ENCODE data around the gene ABCC3. TPM values are rescaled to one million over a fixed set of nuclear protein-coding genes. Genes with fewer than 3 reads are reported as not detected.

Gene ABCC3, protein sequence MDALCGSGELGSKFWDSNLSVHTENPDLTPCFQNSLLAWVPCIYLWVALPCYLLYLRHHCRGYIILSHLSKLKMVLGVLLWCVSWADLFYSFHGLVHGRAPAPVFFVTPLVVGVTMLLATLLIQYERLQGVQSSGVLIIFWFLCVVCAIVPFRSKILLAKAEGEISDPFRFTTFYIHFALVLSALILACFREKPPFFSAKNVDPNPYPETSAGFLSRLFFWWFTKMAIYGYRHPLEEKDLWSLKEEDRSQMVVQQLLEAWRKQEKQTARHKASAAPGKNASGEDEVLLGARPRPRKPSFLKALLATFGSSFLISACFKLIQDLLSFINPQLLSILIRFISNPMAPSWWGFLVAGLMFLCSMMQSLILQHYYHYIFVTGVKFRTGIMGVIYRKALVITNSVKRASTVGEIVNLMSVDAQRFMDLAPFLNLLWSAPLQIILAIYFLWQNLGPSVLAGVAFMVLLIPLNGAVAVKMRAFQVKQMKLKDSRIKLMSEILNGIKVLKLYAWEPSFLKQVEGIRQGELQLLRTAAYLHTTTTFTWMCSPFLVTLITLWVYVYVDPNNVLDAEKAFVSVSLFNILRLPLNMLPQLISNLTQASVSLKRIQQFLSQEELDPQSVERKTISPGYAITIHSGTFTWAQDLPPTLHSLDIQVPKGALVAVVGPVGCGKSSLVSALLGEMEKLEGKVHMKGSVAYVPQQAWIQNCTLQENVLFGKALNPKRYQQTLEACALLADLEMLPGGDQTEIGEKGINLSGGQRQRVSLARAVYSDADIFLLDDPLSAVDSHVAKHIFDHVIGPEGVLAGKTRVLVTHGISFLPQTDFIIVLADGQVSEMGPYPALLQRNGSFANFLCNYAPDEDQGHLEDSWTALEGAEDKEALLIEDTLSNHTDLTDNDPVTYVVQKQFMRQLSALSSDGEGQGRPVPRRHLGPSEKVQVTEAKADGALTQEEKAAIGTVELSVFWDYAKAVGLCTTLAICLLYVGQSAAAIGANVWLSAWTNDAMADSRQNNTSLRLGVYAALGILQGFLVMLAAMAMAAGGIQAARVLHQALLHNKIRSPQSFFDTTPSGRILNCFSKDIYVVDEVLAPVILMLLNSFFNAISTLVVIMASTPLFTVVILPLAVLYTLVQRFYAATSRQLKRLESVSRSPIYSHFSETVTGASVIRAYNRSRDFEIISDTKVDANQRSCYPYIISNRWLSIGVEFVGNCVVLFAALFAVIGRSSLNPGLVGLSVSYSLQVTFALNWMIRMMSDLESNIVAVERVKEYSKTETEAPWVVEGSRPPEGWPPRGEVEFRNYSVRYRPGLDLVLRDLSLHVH (N-terminal part only)
- total RNA-seq = 3.9 and 4.7 TPM in 2 replicates

DNA sequence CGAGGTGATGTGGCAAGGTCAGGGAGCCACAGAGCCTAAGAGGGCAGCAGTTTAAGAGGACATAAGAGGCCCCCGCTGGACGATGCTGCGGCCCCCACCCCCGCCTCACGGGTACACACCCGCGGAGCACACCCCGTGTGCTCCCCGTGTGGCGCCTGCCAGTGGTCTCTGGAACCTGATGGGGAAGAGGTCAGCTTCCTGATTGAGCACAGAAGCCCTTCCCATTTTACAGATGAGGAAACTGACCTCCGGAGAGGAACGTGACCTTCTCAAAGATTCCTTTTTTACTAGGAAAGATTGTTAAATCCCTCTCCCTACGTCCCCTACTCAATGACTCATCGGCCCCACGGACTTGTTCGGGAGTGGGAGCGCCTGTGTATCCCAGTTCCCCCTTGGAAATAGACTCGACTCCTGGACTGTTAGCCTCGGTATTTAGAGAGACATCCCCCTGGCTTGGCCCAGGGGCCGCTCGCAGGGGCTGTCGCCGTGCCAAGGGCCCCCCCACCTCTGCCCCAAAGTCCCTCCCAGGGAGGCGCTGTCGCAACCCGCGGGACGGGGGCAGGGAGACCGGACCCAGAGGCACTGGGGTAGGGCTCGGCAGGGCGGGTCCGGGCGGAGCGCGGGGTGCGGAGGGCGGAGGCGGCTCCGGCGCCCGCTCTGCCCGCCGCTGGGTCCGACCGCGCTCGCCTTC lies at the start of gene ABCC3:
Gene ABCC3, plus strand, starts transcription at position 658 of the 691 bp plus-strand sequence. CDS start 56 bp downstream, outside the sequence.

DNA sequence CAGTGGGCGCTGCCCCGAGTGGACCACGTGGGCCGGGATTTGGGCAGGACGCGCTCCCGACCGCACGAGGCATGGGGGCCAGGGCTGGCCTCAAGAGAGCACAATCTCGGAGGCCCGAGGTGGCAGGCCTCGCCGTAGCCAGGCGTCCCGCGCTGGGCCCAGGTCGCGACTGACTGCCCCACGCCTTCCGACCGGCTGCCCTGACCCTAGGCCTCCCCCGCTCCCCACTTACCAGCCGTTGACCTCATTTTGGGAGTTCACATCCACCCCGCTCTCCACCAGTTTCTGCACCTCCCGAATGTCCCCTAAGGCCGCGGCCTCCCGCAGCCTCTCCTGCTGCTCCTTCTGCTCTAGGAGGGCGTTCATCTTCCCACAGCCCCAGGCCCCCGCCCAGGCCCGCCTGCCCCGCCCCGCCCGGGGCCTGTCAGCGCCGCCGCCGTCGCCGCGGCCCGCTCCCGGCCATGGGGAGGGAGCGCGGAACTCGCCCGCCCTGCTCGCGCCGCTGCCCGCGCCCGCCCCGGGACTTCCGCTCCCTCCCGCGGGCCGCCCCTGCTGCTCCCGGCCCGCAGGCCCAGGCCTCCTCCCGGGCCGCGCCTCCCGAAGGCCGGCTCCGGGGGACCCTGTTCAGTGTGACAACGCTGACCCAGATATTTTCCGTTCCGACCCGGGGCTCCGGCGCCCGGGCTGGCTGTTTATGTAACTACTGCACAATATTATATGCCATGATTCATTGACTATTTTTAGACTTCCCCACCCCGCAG lies 72.8 kb downstream of the ABCC3 start, which contains the start of gene ANKRD40:
Gene ANKRD40, minus strand, starts transcription at position 626 of the 761 bp plus-strand sequence. Its CDS starts 260 bp downstream, at position 366.

DNA sequence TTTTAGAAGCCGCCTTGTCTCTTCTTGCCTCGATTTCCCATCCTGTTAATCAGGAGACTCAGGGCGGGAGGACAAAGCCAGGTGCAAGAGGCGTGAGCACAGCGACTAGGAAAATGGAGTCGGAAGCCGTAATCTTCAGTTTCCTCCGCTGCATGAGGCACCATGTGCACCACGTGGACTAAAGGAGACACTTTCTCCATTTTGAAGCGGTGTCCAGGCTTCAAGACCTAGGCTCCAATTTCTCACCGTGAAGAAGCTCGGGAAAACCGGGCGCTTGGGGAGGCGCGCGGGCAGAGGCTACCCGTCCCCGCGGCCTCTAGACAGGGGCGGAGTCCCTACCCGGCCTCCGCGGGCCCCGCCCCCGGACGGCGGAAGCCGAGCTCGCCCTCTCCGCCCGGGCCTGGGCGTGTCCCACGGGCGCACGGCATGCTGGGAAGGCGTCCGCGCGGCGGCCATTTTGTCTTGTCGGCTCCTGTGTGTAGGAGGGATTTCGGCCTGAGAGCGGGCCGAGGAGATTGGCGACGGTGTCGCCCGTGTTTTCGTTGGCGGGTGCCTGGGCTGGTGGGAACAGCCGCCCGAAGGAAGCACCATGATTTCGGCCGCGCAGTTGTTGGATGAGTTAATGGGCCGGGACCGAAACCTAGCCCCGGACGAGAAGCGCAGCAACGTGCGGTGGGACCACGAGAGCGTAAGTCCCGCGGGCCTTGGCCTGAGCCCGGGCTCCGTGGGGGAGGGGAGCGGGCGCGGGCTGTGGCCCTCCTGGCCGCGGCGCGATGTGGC lies 84.7 kb downstream of the ABCC3 start, which contains the start of gene LUC7L3:
Gene LUC7L3, plus strand, starts transcription at position 460 of the 780 bp plus-strand sequence. Its CDS starts 130 bp downstream, at position 590.

Small RNA genes lying within 50 kb of the gene (small RNA-seq; reads per million reads assigned to genes)
- not detected for gene RF00019

Other genes starting within 250 kb of the ABCC3 start
- gene LRRC59, start 237.4 kb upstream of the ABCC3 start, total RNA-seq = 243 and 261 TPM in 2 replicates
- gene ACSF2, start 208.7 kb upstream of the ABCC3 start, total RNA-seq = 4.5 and 8.0 TPM in 2 replicates
- not detected in 2 replicates for gene CHAD, start 166.0 kb upstream of the ABCC3 start, total RNA-seq
- gene RSAD1, start 156.0 kb upstream of the ABCC3 start, total RNA-seq = 28.9 and 30.5 TPM in 2 replicates
- 0.53 and 1.2 TPM in 2 replicates for gene MYCBPAP, start 126.4 kb upstream of the ABCC3 start, total RNA-seq
- 0.07 and 0.13 TPM in 2 replicates for gene EPN3, start 102.1 kb upstream of the ABCC3 start, total RNA-seq
- gene SPATA20, start 87.7 kb upstream of the ABCC3 start, total RNA-seq = 39.8 and 44.0 TPM in 2 replicates
- not detected in 2 replicates for gene CACNA1G, start 74.2 kb upstream of the ABCC3 start, total RNA-seq
- gene ANKRD40, start 73.0 kb downstream of the ABCC3 start, total RNA-seq = 61.4 and 69.2 TPM in 2 replicates
- gene LUC7L3, start 84.7 kb downstream of the ABCC3 start, total RNA-seq = 67.0 and 68.6 TPM in 2 replicates
- not detected in 2 replicates for gene ANKRD40CL, start 132.6 kb downstream of the ABCC3 start, total RNA-seq
- gene WFIKKN2, start 200.7 kb downstream of the ABCC3 start, total RNA-seq = not detected in 2 replicates
- 5.7 and 8.0 TPM in 2 replicates for gene TOB1, start 231.5 kb downstream of the ABCC3 start, total RNA-seq

All from thoracic aorta endothelial cell (primary cell).